Osteocyte (in vitro differentiated cells): ENCODE results near the gene C1orf159. TPM values are rescaled to one million over a fixed set of nuclear protein-coding genes. Genes with fewer than 3 reads are reported as not detected.
"Not testable (repeated sequence)": the region's sequence is repeated elsewhere in the genome, so short reads cannot be mapped to it uniquely, and the experiment has no call there.

Experiments used
- DNase-seq: peaks from one replicate; pipeline ENCODE4 v3.0.0; 2021; ENCODE audit warnings: mixed read lengths; ENCODE audit not compliant: unreplicated experiment; ENCODE audit errors: extremely low spot score
- H3K27ac Mint-ChIP-seq: one replicate; pipeline ENCODE4 v1.8.0; 2021; ENCODE audit warnings: mild to moderate bottlenecking, mixed read lengths; ENCODE audit not compliant: unreplicated experiment
- H3K27me3 Mint-ChIP-seq: one replicate; pipeline ENCODE4 v1.8.0; 2021; ENCODE audit warnings: mixed read lengths; ENCODE audit not compliant: unreplicated experiment
- H3K36me3 Mint-ChIP-seq: one replicate; pipeline ENCODE4 v1.8.0; 2021; ENCODE audit warnings: mixed read lengths; ENCODE audit not compliant: unreplicated experiment
- H3K4me1 Mint-ChIP-seq: one replicate; pipeline ENCODE4 v1.8.0; 2021; ENCODE audit warnings: mixed read lengths; ENCODE audit not compliant: unreplicated experiment
- H3K4me3 Mint-ChIP-seq: one replicate; pipeline ENCODE4 v1.8.0; 2021; ENCODE audit warnings: mild to moderate bottlenecking, moderate library complexity, mixed read lengths; ENCODE audit not compliant: unreplicated experiment
- H3K9me3 Mint-ChIP-seq: one replicate; pipeline ENCODE4 v1.8.0; 2021; ENCODE audit warnings: mixed read lengths; ENCODE audit not compliant: unreplicated experiment
- total RNA-seq: library from RNA; stranded (reverse); gene quantifications from 2 replicates; pipeline ENCODE4 v1.2.1, GENCODE V29; 2021
- TF ChIP-seq, protein P1 (sequence below): fragments of 200-600 bp; sonication (generic); IDR thresholded peaks from 2 replicates; pipeline ENCODE4 v1.5.0; 2021; ENCODE audit warnings: antibody characterized with exemption, mild to moderate bottlenecking, moderate library complexity

C1orf159 gene
- total RNA-seq, 1 donor from 2014 or later = 16.9 TPM

GRCh38 chr1:1144843-1145546, 29.1 kb upstream of the C1orf159 start:
- DNase-seq = no peak
- TF ChIP-seq, protein P1, sequence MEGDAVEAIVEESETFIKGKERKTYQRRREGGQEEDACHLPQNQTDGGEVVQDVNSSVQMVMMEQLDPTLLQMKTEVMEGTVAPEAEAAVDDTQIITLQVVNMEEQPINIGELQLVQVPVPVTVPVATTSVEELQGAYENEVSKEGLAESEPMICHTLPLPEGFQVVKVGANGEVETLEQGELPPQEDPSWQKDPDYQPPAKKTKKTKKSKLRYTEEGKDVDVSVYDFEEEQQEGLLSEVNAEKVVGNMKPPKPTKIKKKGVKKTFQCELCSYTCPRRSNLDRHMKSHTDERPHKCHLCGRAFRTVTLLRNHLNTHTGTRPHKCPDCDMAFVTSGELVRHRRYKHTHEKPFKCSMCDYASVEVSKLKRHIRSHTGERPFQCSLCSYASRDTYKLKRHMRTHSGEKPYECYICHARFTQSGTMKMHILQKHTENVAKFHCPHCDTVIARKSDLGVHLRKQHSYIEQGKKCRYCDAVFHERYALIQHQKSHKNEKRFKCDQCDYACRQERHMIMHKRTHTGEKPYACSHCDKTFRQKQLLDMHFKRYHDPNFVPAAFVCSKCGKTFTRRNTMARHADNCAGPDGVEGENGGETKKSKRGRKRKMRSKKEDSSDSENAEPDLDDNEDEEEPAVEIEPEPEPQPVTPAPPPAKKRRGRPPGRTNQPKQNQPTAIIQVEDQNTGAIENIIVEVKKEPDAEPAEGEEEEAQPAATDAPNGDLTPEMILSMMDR = no peak
- Mint-ChIP-seq H3K4me3 (no peak overlapping the region), H3K36me3 (no peaks in the 10 kb centered on the region), H3K27ac (no peak overlapping the region), H3K9me3 (no peaks in the 10 kb centered on the region), H3K4me1 (peaks cover 3% of the 10 kb centered on the region), H3K27me3 (peaks cover 2% of the 10 kb centered on the region)

DNA sequence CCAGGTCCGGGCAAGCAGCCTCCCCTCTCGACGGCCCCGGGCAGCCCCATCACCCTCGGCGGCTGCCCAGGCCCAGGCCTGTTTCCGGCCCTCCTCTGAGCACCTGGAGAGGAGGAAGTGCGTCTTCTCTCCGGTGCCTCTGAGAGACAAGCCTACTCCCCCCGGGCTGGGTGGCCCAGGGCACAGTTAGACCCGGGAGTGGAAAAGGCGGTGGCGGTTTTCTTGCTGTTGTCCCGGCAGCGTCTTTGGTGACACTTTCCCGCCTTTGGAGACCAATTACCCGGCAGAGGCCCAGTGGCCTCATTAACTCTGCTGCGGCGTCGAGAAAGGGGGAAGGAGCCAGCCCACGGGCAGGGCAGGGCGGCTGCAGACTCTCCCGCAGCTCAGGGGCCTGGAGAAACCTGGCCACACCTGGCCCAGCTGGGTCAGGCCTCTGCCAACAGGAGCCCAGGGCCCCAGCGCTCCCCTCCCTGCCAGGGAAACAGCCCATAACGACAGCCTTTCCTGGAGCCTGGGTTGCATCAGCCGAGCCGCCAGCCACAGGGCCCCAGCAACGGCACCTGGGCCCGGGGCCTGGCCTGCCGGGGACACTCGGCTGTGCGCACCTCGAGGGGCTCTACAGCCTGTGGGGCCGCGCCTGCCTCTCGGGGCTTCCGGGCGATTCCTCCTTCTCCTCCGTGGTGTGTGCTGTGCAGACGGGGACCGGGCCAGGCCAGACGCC, 28.4 kb upstream of the C1orf159 start:
- Mint-ChIP-seq H3K27ac (no peak overlapping the region), H3K4me1 (peaks cover 3% of the 10 kb centered on the region), H3K27me3 (peaks cover 2% of the 10 kb centered on the region), H3K36me3 (no peaks in the 10 kb centered on the region), H3K9me3 (no peaks in the 10 kb centered on the region), H3K4me3 (no peak overlapping the region)
- DNase-seq = no peak
- TF ChIP-seq, protein P1 = no peak

DNA sequence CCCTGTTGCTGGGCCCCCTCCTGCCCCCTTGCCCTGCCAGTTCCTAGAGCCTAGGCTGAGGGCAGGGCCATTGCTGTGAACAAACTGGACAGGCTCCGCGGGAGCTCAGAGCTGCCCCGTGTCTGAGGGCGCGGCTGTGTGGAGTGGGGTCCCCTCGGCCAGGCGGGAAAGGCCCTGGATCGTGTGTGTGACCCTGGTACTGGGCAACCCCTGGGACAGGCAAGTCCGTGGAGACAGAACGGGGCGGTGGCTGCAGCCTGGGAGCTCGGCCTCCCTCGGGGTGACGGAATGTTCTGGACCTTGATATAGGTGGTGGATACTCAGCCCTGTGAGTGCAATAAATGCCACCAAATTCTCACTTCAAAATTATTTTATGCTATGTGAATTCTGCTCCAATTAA, 27.7 kb upstream of the C1orf159 start:
- Mint-ChIP-seq H3K4me3 (no peak overlapping the region), H3K27ac (no peak overlapping the region), H3K9me3 (no peaks in the 10 kb centered on the region), H3K27me3 (peaks cover 2% of the 10 kb centered on the region), H3K36me3 (no peaks in the 10 kb centered on the region), H3K4me1 (peaks cover 3% of the 10 kb centered on the region)
- no peak for DNase-seq
- TF ChIP-seq, protein P1 = no peak

- no peaks in the 10 kb centered on the region for H3K4me1 Mint-ChIP-seq
- H3K36me3 Mint-ChIP-seq = no peaks in the 10 kb centered on the region
- TF ChIP-seq, protein P1 = no peak
- H3K4me3 Mint-ChIP-seq = no peak overlapping the region
- DNase-seq = no peak
- H3K27ac Mint-ChIP-seq = no peak overlapping the region
- H3K9me3 Mint-ChIP-seq = no peaks in the 10 kb centered on the region
- H3K27me3 Mint-ChIP-seq = no peaks in the 10 kb centered on the region
Observed at GRCh38 chr1:1142844-1143243, 27.0 kb upstream of the C1orf159 start.

DNA sequence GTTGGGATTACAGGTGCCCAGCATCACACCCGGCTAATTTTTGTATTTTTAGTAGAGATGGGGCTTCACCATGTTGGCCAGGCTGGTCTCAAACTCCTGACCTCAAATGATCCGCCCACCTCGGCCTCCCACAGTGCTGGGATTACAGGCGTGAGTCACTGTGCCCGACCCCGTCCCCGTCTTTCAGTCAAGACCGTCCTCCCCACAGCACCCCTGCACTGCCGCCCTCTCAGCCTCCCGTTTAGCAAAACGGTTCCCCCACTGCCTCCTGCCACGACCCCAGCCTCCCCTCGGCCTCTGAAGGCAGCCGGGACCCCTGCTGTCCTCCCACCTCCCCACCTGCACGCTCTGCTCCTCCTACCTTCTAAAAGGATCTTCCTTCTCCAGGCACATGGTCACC, 26.5 kb upstream of the C1orf159 start:
- DNase-seq, H3K9me3 Mint-ChIP-seq, H3K36me3 Mint-ChIP-seq, H3K4me1 Mint-ChIP-seq, H3K27ac Mint-ChIP-seq, H3K4me3 Mint-ChIP-seq, H3K27me3 Mint-ChIP-seq: not testable (repeated sequence)
